HEK293 (cell line): ENCODE measurements around the gene SETD1B.

Experiments used
- BCL11A ChIP-seq: fragments of 450-650 bp; formaldehyde crosslinking; IDR thresholded peaks from 2 replicates; pipeline ENCODE4 v1.5.1; 2016; ENCODE audit warnings: low read depth, missing biosample characterization, missing genetic modification characterization
- OVOL3 ChIP-seq: fragments of 450-650 bp; formaldehyde crosslinking; IDR thresholded peaks from 2 replicates; pipeline ENCODE4 v1.5.1; 2016; ENCODE audit warnings: missing biosample characterization, missing genetic modification characterization
- REPIN1 ChIP-seq: fragments of 450-650 bp; formaldehyde crosslinking; IDR thresholded peaks from 2 replicates; pipeline ENCODE4 v1.5.1; 2017; ENCODE audit warnings: missing biosample characterization, missing genetic modification characterization, low read depth
- SALL2 ChIP-seq: fragments of 450-650 bp; formaldehyde crosslinking; IDR thresholded peaks from 2 replicates; pipeline ENCODE4 v1.5.0; 2017; ENCODE audit warnings: missing biosample characterization, mild to moderate bottlenecking, missing genetic modification characterization, borderline replicate concordance
- ZBTB7A ChIP-seq: fragments of 450-650 bp; formaldehyde crosslinking; IDR thresholded peaks from 2 replicates; pipeline ENCODE4 v1.5.1; 2016; ENCODE audit warnings: low read depth, missing biosample characterization, missing genetic modification characterization
- ZNF174 ChIP-seq: fragments of 450-650 bp; formaldehyde crosslinking; IDR thresholded peaks from 2 replicates; pipeline ENCODE4 v1.5.0; 2017; ENCODE audit warnings: missing biosample characterization, mild to moderate bottlenecking, missing genetic modification characterization
- ZNF23 ChIP-seq: fragments of 450-650 bp; formaldehyde crosslinking; IDR thresholded peaks from 2 replicates; pipeline ENCODE4 v1.5.1; 2016; ENCODE audit warnings: missing biosample characterization, missing genetic modification characterization, borderline replicate concordance
- ZNF621 ChIP-seq: fragments of 450-650 bp; formaldehyde crosslinking; IDR thresholded peaks from 2 replicates; pipeline ENCODE4 v1.5.1; 2017; ENCODE audit warnings: missing biosample characterization, missing genetic modification characterization
- ZNF670 ChIP-seq: fragments of 450-650 bp; formaldehyde crosslinking; IDR thresholded peaks from 2 replicates; pipeline ENCODE4 v1.5.1; 2016; ENCODE audit warnings: missing biosample characterization, missing genetic modification characterization, low read depth
- ZNF768 ChIP-seq: fragments of 450-650 bp; formaldehyde crosslinking; IDR thresholded peaks from 2 replicates; pipeline ENCODE4 v1.5.1; 2018; ENCODE audit warnings: missing biosample characterization, mild to moderate bottlenecking, missing genetic modification characterization
- TF ChIP-seq, protein P1 (sequence below): fragments of 450-650 bp; formaldehyde crosslinking; IDR thresholded peaks from 2 replicates; pipeline ENCODE4 v1.5.1; 2016; ENCODE audit warnings: missing biosample characterization, missing genetic modification characterization
- TF ChIP-seq, protein P2 (sequence below): fragments of 450-650 bp; formaldehyde crosslinking; IDR thresholded peaks from 2 replicates; pipeline ENCODE4 v1.5.1; 2016; ENCODE audit warnings: missing biosample characterization, missing genetic modification characterization

DNA sequence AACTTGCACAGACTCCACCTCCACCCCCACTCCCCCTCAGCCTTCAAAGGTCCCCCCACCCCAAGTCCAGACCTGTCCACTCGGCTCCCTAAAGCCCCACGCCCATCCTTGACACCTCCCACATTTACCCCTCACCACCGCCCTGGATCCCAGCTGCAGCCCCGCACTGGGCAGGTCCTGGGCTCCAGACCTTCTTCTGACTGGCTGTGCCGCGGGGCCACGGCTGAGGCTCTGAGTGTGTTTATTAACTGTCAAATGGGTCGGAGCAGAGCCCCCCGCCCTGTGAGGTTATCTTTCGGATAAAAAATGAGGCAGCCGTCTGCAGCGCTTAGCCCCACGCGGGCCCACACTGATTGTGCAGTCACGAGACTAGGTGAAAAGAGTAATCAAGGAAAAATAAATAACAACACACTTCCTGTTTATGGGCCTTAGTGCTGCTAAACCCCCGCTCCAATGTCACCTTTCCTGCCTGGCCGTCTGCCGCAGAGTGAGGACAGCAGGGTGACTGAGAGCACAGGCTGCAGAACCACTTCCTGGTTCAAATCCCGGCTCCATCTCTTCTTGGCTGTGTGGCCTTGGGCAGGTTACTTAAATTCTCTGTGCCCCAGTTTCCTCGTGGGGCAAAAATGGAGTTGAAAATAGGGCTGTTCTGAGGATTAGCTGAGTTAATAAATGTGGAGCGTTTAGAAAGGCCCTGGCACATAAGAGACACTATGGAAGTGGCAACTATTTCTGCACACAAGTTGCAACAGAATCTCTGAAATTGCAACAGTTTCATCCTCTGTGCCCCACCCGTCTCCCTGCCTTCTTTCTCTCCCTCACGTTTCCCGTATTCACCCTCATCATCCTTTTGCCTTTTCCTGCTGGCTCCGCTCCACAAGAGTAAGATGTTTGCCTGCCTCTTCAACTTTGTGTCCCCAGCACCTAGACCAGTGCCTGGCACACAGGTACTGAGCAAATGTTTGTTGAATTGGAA, 9.4 kb downstream of the SETD1B start:
- TF ChIP-seq ZNF621 (tag by site-specific recombination): no peak
- TF ChIP-seq, protein P1, sequence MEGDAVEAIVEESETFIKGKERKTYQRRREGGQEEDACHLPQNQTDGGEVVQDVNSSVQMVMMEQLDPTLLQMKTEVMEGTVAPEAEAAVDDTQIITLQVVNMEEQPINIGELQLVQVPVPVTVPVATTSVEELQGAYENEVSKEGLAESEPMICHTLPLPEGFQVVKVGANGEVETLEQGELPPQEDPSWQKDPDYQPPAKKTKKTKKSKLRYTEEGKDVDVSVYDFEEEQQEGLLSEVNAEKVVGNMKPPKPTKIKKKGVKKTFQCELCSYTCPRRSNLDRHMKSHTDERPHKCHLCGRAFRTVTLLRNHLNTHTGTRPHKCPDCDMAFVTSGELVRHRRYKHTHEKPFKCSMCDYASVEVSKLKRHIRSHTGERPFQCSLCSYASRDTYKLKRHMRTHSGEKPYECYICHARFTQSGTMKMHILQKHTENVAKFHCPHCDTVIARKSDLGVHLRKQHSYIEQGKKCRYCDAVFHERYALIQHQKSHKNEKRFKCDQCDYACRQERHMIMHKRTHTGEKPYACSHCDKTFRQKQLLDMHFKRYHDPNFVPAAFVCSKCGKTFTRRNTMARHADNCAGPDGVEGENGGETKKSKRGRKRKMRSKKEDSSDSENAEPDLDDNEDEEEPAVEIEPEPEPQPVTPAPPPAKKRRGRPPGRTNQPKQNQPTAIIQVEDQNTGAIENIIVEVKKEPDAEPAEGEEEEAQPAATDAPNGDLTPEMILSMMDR: no peak
- TF ChIP-seq ZNF768 (tag by site-specific recombination): no peak
- TF ChIP-seq ZBTB7A (tag by site-specific recombination): no peak
- no peak for TF ChIP-seq REPIN1 (tag by site-specific recombination)
- no peak for TF ChIP-seq ZNF23 (tag by site-specific recombination)
- no peak for TF ChIP-seq ZNF670
- no peak for TF ChIP-seq OVOL3
- no peak for TF ChIP-seq SALL2 (tag by site-specific recombination)
- TF ChIP-seq BCL11A (tag by site-specific recombination): no peak
- TF ChIP-seq ZNF174: no peak
- TF ChIP-seq, protein P2, sequence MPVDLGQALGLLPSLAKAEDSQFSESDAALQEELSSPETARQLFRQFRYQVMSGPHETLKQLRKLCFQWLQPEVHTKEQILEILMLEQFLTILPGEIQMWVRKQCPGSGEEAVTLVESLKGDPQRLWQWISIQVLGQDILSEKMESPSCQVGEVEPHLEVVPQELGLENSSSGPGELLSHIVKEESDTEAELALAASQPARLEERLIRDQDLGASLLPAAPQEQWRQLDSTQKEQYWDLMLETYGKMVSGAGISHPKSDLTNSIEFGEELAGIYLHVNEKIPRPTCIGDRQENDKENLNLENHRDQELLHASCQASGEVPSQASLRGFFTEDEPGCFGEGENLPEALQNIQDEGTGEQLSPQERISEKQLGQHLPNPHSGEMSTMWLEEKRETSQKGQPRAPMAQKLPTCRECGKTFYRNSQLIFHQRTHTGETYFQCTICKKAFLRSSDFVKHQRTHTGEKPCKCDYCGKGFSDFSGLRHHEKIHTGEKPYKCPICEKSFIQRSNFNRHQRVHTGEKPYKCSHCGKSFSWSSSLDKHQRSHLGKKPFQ: no peak
